ENCODE results near the gene SOX9.

GRCh38 chr17:72173499-72174116 lies 52.8 kb downstream of the SOX9 start:
- TF ChIP-seq CTCF (IDR thresholded peaks at IDR 0.05; ENCODE audit: poor library complexity) (no peak), EZH2phosphoT487 (IDR thresholded peaks at IDR 0.05; ENCODE audit: low read depth, severe bottlenecking, unreplicated experiment) (no peak), EZH2 (IDR thresholded peaks at IDR 0.05; ENCODE audit: borderline replicate concordance) (no peak)

Measured in hepatocyte (in vitro differentiated cells).